Liver (tissue), 3 donors: Measurements from ENCODE around the gene MMP23B.

ENCODE experiments used
- ATF3 ChIP-seq: IDR thresholded peaks from 2 replicates; pipeline ENCODE4 v1.6.1; 2016; ENCODE audit warnings: antibody characterized with exemption
- CTCF ChIP-seq: fragments of 150-350 bp; IDR thresholded peaks from 2 replicates; pipeline ENCODE4 v1.5.1; 2017; ENCODE audit warnings: improper control_type of control experiment, low read depth, low read length; ENCODE audit not compliant: missing input control
- RAD21 ChIP-seq, 2 donors: IDR thresholded peaks; 2 replicates each; pipeline ENCODE4 v1.6.1; 2016; ENCODE audit warnings: antibody characterized with exemption in 2 of 2, mild to moderate bottlenecking in 2 of 2
- REST ChIP-seq: IDR thresholded peaks from 2 replicates; pipeline ENCODE4 v1.6.1; 2016; ENCODE audit warnings: antibody characterized with exemption, mild to moderate bottlenecking
- YY1 ChIP-seq: IDR thresholded peaks from 2 replicates; pipeline ENCODE4 v1.6.1; 2016; ENCODE audit warnings: antibody characterized with exemption, mild to moderate bottlenecking
- donor health status: healthy.
- donor health status: healthy.

GRCh38 chr1:1593834-1594601, 38.0 kb upstream of the MMP23B start:
- TF ChIP-seq YY1: no peak
- no peak for TF ChIP-seq CTCF
- no peak for TF ChIP-seq ATF3
- no peak for TF ChIP-seq RAD21 (IDR thresholded peaks at IDR 0.05)
- no peak for TF ChIP-seq REST
